GM12891 (cell line): Measurements from ENCODE around the gene ATXN10.

Experiments used
- POLR2A ChIP-seq: IDR thresholded peaks from 2 replicates; pipeline ENCODE4 v1.6.1; 2011; ENCODE audit warnings: low read depth, low read length, control low read depth
- POLR2AphosphoS5 ChIP-seq: IDR thresholded peaks from 2 replicates; pipeline ENCODE4 v1.6.1; 2011; ENCODE audit warnings: low read depth, low read length, control low read depth
- TAF1 ChIP-seq: IDR thresholded peaks from 2 replicates; pipeline ENCODE4 v1.6.1; 2011; ENCODE audit warnings: low read depth, low read length, control low read depth

- TF ChIP-seq TAF1 (no peak), POLR2AphosphoS5 (no peak), POLR2A (no peak)
These were observed 173.4 kb downstream of the ATXN10 start for GRCh38 chr22:45845076-45845487.
